H1 (cell line): Measurements from ENCODE around the gene PCGF6. TPM values are rescaled to one million over a fixed set of nuclear protein-coding genes. Genes with fewer than 3 reads are reported as not detected.

ENCODE experiments used
- polyA plus RNA-seq, 7 experiments: library from polyadenylated mRNA; depleted of rRNA in 3 of 7; stranded (reverse) in 5 of 7; unstranded in 2 of 7; fragments of >200 nt in 5 of 7; fragments of 200-250 nt in 2 of 7; gene quantifications; 1 replicate in 5 of 7; 2 replicates in 1 of 7; 4 replicates in 1 of 7; pipeline versions ENCODE4 v1.2.1 to v1.2.3, GENCODE V29; 2011 to 2013; ENCODE audit warnings: missing spikeins in 2 of 7, mixed read lengths in 2 of 7
- total RNA-seq: library from RNA; stranded (reverse); fragmentation: NEBNext Ultra II Directional; extraction: Animal tissue kit (Norgen Biotek cat#: 25700); gene quantifications from 2 replicates; pipeline ENCODE4 v1.2.1, GENCODE V29; 2021
- TF ChIP-seq, protein P1 (sequence below): fragments of 300-600 bp; sonication (generic); IDR thresholded peaks from 2 replicates; pipeline ENCODE4 v1.7.1; 2012; ENCODE audit warnings: low read length, moderate library complexity, mild to moderate bottlenecking, inconsistent platforms; ENCODE audit not compliant: insufficient replicate concordance

PCGF6 gene
- total and polyA plus RNA-seq, 2 of the 8 experiments (the other 6 are each of a cell fraction or from before 2014, with no cell fraction given) = 6.9 to 18.6 TPM

DNA sequence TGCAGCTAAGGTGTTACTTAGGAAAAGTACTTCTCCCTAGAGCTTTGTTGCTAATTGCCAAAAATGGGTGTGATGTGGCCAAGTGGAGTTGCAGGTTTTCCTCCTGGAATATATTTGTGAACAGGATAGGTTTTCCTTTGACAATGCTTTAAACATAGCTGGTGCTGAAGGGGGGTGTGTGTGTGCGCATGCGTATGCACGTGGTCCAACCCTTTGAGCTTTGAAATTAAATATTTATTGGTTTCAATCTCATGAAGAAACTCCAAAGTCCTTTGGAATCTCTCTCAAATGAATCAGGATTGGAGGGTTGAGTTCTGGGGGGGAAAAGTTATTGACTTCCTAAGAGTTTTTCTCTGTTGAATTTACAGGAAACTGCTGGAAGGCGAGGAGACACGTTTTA is 62.9 kb downstream of the PCGF6 start (continued):
- TF ChIP-seq, protein P1, sequence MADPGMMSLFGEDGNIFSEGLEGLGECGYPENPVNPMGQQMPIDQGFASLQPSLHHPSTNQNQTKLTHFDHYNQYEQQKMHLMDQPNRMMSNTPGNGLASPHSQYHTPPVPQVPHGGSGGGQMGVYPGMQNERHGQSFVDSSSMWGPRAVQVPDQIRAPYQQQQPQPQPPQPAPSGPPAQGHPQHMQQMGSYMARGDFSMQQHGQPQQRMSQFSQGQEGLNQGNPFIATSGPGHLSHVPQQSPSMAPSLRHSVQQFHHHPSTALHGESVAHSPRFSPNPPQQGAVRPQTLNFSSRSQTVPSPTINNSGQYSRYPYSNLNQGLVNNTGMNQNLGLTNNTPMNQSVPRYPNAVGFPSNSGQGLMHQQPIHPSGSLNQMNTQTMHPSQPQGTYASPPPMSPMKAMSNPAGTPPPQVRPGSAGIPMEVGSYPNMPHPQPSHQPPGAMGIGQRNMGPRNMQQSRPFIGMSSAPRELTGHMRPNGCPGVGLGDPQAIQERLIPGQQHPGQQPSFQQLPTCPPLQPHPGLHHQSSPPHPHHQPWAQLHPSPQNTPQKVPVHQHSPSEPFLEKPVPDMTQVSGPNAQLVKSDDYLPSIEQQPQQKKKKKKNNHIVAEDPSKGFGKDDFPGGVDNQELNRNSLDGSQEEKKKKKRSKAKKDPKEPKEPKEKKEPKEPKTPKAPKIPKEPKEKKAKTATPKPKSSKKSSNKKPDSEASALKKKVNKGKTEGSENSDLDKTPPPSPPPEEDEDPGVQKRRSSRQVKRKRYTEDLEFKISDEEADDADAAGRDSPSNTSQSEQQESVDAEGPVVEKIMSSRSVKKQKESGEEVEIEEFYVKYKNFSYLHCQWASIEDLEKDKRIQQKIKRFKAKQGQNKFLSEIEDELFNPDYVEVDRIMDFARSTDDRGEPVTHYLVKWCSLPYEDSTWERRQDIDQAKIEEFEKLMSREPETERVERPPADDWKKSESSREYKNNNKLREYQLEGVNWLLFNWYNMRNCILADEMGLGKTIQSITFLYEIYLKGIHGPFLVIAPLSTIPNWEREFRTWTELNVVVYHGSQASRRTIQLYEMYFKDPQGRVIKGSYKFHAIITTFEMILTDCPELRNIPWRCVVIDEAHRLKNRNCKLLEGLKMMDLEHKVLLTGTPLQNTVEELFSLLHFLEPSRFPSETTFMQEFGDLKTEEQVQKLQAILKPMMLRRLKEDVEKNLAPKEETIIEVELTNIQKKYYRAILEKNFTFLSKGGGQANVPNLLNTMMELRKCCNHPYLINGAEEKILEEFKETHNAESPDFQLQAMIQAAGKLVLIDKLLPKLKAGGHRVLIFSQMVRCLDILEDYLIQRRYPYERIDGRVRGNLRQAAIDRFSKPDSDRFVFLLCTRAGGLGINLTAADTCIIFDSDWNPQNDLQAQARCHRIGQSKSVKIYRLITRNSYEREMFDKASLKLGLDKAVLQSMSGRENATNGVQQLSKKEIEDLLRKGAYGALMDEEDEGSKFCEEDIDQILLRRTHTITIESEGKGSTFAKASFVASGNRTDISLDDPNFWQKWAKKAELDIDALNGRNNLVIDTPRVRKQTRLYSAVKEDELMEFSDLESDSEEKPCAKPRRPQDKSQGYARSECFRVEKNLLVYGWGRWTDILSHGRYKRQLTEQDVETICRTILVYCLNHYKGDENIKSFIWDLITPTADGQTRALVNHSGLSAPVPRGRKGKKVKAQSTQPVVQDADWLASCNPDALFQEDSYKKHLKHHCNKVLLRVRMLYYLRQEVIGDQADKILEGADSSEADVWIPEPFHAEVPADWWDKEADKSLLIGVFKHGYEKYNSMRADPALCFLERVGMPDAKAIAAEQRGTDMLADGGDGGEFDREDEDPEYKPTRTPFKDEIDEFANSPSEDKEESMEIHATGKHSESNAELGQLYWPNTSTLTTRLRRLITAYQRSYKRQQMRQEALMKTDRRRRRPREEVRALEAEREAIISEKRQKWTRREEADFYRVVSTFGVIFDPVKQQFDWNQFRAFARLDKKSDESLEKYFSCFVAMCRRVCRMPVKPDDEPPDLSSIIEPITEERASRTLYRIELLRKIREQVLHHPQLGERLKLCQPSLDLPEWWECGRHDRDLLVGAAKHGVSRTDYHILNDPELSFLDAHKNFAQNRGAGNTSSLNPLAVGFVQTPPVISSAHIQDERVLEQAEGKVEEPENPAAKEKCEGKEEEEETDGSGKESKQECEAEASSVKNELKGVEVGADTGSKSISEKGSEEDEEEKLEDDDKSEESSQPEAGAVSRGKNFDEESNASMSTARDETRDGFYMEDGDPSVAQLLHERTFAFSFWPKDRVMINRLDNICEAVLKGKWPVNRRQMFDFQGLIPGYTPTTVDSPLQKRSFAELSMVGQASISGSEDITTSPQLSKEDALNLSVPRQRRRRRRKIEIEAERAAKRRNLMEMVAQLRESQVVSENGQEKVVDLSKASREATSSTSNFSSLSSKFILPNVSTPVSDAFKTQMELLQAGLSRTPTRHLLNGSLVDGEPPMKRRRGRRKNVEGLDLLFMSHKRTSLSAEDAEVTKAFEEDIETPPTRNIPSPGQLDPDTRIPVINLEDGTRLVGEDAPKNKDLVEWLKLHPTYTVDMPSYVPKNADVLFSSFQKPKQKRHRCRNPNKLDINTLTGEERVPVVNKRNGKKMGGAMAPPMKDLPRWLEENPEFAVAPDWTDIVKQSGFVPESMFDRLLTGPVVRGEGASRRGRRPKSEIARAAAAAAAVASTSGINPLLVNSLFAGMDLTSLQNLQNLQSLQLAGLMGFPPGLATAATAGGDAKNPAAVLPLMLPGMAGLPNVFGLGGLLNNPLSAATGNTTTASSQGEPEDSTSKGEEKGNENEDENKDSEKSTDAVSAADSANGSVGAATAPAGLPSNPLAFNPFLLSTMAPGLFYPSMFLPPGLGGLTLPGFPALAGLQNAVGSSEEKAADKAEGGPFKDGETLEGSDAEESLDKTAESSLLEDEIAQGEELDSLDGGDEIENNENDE = no peak
